GM18868 (cell line): Measurements from ENCODE around the gene PLCB4.
"Not testable (repeated sequence)": the region's sequence is repeated elsewhere in the genome, so short reads cannot be mapped to it uniquely, and the experiment has no call there.

ENCODE experiments used
- ATAC-seq: cut with Tn5 transposase; IDR thresholded peaks from one replicate; pipeline ENCODE4 v1.9.1; 2021; ENCODE audit warnings: mild to moderate bottlenecking, moderate library complexity; ENCODE audit not compliant: unreplicated experiment

PLCB4 gene

DNA sequence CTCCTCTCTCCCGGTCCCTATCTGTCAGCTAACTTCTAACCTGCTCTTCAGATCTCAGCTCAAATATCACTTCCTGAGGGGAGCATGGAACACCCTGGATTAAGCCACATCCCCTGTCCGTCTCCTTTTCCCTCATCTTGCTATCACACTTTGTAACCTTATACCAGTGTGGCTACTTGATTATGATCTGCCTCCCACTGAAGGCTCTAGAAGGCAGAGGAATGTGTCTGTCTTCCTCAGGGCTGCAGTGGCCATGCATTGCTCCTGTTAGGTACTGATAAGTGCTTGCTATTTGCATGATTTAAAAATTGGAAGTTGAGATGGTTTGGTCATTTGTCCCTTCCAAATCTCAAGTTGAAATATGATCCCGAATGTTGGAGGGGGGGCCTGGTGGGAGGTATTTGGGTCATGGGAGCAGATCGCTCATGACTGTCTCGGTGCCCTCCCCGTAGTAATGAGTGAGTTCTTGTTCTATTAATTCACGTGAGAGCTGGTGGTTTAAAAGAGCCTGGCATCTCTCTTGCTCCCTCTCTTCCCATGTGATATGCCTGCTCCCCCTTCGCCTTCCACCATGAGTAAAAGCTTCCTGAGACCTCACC is 71.4 kb downstream of the PLCB4 start:
- no peak for ATAC-seq

DNA sequence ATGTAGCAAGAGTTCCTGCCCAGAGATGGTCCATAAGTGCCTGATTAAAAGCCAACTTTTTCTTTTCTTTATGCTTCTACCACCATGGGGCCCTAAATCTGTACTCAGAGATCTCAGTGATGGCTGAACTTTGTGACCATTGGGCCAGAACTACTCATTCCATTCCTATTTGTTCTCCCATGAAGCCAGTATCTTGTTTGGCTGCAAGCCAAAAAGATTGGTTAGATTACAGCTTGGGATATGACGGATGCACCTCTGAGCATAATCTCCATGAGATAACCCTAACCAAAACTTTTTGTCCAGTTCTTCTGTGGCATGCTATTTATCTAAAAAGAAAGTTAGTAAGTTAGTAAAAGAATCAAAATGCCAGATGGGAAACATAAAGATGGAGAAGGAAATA is 72.2 kb downstream of the PLCB4 start:
- no peak for ATAC-seq

DNA sequence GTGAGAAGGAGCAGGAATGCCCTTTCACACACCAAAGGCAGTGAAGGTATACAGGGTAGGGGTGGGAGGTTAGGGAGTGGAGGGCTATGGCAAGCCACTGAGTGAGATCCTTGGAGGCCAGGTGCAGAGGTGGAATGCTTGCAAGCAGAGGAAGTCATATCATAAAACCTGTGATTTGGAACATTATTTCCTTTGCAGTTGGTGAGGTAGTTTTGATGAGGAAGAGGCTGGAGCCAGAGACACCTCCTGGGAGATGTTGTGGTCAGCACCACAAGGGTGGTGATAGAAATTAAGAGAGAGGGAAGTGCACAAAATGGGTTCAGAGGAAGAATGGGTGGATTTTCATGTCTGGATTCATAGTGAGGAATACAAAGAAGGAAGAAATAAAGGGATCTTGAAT is 73.0 kb downstream of the PLCB4 start:
- ATAC-seq: no peak

DNA sequence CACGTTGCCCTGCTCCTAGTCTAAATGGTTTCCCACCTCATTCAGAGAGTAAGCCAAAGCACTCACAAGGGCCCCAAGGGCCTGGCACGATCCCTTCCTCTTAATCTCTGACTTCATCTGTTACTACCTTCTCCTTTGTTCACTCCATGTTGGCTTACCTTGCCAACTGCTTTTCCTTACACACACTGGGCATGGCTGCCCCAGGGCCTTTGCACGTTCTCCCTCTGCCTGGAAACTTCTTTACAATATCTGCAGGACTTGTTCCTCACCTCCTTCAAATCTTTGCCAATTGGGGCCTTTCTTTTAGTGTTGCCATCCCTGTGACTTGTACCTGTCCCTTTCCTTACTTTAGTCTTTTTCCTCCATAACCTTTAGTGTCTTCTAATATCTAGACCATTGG is 73.9 kb downstream of the PLCB4 start:
- ATAC-seq: no peak

DNA sequence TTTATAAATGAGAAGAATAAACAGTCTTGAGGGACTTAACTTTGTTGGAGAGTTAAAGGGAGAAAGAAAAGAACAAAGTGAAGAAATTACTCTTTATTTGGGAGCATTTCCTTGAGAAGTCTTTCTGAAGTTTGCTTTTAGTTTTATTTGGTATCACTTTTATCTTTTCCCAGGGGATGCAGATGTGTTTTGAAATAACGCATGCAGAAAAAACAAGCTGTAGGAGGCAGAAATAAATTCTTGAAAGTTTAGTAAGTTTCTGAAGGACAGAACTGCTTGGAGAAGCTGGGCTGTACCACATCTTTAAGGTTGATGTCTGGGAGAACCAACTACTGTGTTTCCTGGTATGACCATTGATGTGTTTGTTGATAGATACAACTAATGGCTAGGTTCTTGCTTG is 75.0 kb downstream of the PLCB4 start:
- ATAC-seq: no peak

DNA sequence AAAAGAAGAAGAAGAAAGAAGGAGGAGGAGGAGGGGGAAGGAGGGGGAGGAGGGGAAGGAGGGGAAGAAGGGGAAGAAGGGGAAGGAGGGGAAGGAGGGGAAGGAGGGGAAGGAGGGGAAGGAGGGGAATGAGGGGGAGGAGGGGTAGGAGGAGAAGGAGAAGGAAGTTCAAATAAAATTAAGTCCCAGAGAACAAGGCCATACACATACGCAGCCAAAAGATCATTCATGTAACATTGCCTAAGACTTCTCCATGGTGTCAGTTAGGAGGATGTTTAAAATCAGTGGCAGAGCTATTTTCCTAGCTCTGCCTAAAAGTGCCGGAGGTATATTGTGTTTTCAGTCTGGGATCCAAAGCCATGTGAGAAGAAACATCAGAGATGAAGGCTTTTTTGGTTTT is 75.8 kb downstream of the PLCB4 start:
- ATAC-seq: no peak

DNA sequence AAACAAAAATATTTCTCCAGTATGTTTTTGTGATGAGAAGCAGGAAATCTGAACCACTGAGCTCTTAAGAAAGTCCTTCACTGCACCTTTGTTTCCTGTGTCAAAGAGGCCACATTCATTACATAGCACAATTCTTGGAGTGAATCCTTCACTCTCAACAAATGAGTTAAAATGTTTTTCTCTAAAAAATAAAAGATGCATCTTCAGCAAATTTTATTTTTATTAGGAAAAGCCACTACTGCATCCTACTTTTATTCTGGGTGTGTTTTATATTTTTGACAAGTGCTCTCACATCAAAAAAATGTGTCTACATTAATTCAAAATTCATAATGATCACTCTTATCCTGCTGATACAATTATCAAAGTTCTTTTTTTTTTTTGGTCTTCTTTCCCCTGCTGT is 76.3 kb downstream of the PLCB4 start:
- ATAC-seq: no peak

DNA sequence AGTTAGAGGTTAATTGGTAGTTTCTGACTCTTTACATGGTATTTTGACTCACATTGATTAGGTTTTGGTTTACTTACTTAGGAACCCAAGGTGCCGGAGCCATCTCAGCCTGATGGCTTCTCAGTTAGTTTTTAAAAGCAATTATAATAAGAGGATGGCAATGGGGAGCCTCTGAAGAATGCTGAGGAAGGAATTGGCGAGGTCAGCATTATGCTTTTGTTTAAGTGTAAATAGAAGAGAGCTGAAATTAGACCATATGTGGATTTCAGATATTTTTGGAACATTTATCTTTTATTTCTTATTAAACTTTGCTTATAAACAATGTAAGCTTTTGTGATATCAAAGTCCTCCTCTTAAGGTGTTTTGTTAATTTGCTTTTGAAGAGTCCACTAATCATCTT is 77.8 kb downstream of the PLCB4 start:
- ATAC-seq: no peak

DNA sequence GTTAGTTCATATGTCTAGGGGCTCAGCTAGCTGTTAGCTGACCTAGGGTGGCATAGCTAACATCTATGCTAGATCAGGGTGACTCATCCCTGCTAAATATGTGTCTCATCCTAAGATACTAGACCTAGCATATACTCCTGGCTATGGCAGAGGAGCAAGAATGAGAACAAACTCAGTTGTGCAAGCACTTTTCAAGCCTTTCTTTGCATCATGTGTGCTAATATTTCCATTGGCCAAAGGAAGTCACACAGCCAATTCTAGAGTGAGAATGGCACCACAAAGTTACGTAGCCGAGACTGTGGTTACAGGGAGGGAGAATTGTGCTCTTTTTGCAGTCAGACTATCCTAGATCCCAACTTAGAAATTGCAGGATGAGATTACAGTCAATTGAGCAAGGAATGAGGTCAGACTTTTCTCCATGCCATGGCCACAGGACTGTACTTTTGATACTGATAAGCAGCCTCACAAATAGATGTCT is 78.7 kb downstream of the PLCB4 start:
- no peak for ATAC-seq

DNA sequence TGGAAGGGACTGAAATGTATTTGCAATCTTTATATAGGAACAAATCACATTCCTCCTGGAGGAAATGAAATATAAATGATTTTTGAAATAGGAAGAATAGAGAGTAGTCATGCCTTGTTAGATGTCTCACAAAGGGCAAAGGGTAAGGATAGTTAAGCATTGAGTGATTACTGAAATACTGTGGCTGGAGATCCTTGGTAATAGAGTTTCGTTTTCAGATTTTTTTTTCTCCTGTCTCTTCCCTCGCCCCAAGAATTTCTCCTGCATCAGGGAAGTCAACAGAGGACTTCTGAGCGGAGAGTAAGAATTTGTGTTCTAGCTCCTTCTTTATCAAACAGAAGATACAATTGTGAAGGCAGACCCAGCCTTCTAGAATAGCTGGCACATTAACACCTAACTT is 79.4 kb downstream of the PLCB4 start:
- ATAC-seq: no peak

DNA sequence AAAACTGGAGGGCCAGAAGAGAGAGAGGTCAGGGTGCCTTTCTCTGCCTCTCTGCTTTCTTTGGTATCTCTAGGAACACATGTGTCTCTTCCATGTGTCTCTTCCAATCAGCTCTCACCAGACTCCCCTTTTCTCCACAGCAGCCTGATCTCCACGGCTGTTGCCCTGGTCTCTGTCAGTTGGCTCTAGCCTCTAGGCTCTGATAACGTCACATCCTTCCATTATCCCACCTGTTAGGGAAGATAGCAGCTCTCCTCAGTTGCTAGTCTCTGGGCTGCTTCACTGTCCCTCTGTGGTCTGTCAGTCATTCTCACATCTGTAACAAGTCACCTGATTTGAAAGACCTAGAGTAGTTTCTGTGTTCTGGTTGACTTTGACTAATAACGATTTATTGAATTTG is 80.2 kb downstream of the PLCB4 start:
- ATAC-seq: no peak

DNA sequence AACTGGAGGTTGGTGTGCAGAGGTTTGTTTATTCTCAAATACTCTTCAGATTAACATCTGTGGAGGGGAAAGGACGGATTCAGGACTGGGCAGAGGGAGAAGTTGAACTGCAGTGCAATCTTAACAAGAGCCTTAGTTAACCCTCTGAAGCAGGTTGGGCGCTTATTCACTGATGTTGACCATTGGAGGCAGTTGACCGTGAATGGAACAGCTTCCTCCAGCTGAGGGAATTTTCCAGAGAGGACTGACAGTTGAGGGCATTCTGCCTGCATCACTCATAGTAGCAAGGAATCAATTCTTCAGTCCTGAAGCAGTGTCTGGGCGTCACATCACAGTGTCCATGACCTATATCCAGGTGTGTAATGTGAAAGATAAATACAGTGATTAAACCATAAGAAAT is 80.9 kb downstream of the PLCB4 start:
- no peak for ATAC-seq

DNA sequence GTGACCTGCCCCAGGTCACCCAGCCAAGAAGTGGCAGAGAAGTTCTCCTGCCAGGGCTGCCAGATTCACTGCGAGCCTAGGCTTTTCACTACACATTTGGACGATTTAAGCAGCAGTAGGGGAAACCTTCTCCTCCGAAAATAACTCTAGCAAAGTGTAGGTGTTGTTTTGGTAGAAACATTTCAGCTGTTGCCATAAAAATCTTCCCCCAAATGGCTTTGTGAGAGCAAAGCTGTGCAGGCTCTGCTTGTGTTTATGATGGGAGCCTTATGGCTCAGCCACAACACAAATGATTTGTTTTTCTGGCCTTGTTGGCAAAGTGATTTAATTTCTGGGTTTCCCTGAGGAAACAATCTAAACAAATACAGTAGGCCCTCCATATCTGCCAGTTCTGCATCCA is 81.8 kb downstream of the PLCB4 start:
- ATAC-seq: no peak

DNA sequence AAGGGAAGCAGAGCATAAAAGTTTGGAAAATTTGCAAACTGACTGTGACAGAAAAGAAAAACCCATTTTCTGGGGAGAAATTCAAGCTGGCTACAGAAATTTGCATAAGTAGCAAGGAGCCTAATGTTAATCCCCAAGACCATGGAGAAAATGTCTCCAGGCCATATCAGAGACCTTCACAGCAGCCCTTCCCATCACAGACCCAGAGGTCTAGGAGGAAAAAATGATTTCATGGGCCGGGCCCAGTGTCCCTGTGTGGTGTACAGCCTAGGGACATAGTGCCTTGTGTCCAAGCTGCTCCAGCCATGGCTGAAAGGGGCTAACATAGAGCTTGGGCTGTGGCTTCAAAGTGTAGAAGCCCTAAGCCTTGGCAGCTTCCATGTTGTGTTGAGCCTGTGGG is 83.3 kb downstream of the PLCB4 start:
- not testable (repeated sequence) for ATAC-seq

DNA sequence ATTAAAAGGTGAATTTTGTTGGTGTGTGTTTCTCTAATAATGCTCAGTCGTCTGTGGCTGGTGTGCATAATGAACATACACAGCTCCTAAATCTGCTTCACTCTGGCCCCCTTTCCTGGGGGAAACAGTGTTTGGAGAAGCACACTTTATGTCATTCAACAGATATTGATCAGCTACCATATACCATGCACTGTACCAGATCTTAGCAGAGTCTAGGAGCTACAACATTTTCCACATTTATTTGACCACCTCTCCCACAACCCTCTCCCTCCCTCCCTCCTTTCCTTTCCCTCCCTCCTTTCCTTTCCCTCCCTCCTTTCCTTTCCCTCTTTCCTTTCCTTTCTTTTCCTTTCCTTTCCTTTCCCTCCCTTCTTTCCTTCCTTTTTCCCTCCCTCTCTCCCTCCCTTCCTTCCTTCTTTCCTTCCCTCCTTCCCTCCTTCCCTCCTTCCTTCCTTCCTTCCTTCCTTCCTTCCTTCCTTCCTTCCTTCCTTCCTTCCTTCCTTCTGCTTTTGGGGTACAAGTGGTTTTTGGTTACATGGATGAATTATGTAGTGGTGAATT is 85.7 kb downstream of the PLCB4 start:
- ATAC-seq: no peak

DNA sequence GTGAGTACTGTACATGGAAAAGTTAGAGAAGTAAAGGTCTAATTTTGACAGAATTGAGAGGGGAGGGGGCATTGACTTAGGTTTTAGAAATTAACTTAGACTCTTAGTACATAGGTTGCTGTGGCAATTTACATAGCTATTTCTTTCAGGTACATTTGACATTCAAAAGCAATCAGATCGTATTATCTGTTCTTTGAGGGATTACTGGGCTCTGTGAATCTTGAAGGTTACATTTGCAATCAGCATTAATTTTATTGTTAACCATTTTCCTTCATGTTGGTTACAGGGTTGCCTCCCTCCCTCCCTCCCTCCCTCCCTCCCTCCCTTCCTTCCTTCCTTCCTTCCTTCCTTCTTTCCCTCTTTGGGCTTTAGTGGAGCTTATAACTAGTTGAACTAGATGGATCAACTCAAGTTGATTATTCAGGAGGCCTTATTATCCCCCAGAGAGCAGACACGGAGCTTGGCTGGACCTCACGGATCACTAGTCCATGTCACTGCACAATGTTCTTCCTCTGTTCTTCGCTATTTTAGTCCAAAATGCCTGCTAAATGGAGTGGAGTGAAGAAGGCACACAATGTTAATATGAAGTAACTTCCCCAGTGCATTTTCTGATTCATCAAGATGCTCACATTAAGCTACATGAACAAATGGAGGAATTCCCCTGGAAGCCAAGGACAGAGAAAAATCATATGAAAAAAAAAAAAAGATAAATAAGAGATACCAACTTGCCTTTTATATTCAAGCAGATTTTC is 87.8 kb downstream of the PLCB4 start:
- no peak for ATAC-seq

DNA sequence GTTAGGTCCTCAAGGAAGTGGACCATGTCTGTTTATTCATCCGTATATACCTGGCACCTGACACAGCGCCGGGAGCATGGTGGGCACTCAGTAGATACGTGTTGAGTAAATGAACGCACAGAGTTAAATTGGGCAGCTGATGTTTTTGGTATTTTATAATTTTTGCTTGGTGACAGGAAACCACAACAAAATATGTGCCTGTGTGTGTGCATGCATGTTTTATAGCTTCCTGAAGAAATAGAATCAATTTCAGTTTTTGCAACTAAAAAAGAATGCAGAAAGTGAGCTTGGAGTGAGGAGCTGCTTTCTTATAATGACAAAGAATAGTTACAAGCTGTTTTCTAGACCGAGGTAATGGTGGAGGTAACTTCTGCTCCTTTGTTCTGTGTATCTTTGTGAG is 91.4 kb downstream of the PLCB4 start:
- ATAC-seq: no peak

DNA sequence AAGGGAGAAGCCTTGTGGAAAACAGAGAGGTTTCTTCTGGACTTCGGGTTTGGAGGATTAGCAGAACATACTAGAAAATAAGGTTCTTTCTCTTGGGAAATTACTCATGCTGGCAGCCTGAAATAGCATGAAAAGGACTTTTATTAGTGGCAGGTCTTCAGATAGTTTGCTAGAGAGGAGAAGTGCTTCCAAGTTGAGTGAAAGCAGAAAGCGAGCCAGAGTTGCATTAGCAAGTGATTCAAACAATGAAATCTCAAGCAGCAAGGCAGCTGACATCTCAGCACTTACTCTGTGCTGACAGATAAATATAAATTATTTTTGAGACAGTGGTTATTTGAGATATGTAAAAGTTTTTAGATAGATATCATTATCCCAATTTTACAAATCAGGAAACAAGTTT is 91.9 kb downstream of the PLCB4 start:
- ATAC-seq: no peak

DNA sequence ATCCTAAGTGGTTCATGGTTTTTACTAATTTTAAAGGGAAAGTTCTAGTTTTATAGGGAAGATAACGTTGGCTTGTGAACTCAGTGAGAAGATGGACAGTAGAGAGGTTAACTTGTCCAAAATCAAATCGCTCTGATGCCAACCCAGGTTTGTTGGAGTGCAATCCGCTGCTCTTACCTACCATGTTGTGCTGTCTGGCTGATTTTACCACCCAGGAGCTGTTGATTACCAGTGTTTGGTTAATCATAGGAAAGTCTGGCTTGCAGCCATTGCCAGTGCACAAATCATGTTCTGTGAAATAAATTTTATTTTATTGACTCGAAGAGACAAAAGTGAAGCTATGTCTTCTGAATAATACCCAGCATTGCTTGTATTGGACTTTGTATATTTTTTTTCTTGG is 92.4 kb downstream of the PLCB4 start:
- no peak for ATAC-seq

DNA sequence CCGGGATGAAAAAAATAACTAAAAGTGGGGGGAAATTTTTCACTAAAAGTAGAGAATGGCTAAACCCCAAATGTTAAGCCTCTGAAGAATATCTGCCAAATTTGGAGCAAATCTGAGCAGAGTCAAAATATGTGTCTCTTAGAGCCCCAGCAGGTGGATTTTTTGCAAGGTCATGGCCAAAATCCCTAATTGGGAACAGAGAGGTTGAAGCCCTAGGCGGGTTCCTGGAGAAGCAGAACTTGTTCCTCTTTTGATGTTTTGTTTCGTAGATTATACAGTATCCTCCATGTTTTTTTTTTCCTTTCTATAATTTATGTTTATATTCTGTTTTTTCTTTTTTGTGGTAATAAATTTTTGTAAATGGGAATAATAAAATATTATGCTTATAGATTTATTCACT is 94.4 kb downstream of the PLCB4 start:
- no peak for ATAC-seq

DNA sequence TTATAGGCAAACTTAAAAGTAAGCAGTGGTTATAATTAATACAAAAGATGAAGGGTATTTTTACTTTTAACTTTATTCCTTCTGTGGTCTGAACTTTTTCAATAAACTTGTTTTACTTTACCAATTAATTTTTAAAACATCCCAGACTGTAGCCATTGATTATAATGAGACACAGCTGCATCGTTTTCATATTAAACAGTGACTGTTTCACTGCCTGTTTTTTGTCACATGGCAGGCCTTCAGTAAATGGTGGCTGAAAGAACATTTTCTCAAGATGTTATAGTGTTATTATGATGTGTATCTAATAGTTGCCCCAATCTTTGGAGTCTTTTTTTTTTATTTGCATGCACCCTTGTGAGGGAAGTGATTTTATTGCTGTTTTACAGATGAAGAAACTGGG is 95.1 kb downstream of the PLCB4 start:
- no peak for ATAC-seq

DNA sequence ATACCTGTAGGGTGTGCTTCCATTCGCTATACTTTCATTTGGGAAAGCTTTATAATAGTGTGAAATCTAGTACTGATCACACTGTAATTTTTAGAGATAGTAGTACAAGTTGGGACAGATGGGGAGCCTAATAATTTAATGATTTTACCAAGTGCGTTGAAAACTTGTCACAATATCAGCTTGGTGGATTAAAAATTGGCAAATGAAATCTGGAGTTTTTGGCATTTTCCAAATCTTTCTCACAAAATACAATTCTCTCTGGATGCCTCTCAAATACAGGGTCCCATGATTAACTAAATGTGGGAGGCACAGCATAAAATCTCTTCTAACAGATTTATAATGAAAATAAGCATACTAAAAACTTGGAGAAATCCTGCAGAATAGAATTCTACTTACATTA is 96.4 kb downstream of the PLCB4 start:
- no peak for ATAC-seq
